Measurements from ENCODE around the gene SDK1. TPM values are rescaled to one million over a fixed set of nuclear protein-coding genes. Genes with fewer than 3 reads are reported as not detected.

Gene SDK1
- total RNA-seq, 1 experiment from 2014 or later: 9.3 TPM

DNA sequence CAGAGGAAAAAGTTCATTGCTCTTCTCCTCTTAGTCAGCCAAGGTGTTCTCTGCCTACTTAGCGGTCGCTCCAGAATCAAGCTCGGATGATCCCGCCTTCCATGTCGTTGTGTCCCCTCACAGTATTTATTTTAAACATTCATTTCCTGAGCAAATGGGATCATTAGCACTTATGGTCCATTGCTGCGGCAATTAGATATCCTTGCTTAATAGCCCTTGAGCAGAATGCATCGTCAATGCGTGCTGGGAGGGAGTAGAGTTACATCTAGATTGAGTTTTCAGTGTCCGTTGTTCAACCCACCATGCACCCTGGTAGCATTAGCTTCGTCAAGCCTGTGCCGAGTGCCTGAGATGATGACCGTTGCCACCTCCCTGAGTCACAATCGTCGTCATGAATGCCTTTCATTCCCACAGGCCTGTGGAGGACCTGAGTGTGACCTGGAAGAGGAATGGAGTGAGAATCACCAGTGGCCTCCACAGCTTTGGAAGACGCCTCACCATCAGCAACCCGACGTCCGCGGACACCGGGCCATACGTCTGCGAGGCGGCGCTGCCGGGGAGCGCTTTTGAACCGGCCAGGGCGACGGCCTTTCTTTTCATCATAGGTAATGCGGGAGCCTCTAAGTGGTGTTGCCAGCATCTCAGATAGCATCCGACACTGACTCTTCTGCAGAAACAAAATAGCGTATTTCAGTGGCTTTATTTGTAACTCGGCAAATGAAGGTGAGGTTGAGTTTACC is 650.4 kb downstream of the SDK1 start:
- H3K4me1 Mint-ChIP-seq: no peaks in the 10 kb centered on the region
- DNase-seq (ENCODE audit: low spot score) (no peak), ATAC-seq (no peak)
- POLR2A ChIA-PET: no interaction called here
- H3K27me3 Mint-ChIP-seq (ENCODE audit: low read depth): no peaks in the 10 kb centered on the region
- no peak overlapping the region for H3K27ac Mint-ChIP-seq
- no peak overlapping the region for H3K4me3 Mint-ChIP-seq
- H3K9me3 Mint-ChIP-seq: no peaks in the 10 kb centered on the region; the same call in 1 of the 2 replicates
- TF ChIP-seq CREM (CRISPR knock-in tag; IDR thresholded peaks at IDR 0.05): no peak
- TF ChIP-seq, protein P1, sequence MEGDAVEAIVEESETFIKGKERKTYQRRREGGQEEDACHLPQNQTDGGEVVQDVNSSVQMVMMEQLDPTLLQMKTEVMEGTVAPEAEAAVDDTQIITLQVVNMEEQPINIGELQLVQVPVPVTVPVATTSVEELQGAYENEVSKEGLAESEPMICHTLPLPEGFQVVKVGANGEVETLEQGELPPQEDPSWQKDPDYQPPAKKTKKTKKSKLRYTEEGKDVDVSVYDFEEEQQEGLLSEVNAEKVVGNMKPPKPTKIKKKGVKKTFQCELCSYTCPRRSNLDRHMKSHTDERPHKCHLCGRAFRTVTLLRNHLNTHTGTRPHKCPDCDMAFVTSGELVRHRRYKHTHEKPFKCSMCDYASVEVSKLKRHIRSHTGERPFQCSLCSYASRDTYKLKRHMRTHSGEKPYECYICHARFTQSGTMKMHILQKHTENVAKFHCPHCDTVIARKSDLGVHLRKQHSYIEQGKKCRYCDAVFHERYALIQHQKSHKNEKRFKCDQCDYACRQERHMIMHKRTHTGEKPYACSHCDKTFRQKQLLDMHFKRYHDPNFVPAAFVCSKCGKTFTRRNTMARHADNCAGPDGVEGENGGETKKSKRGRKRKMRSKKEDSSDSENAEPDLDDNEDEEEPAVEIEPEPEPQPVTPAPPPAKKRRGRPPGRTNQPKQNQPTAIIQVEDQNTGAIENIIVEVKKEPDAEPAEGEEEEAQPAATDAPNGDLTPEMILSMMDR (IDR thresholded peaks at IDR 0.05): no peak
- TF ChIP-seq NR1H2 (CRISPR knock-in tag; IDR thresholded peaks at IDR 0.05): no peak
- TF ChIP-seq, protein P2, sequence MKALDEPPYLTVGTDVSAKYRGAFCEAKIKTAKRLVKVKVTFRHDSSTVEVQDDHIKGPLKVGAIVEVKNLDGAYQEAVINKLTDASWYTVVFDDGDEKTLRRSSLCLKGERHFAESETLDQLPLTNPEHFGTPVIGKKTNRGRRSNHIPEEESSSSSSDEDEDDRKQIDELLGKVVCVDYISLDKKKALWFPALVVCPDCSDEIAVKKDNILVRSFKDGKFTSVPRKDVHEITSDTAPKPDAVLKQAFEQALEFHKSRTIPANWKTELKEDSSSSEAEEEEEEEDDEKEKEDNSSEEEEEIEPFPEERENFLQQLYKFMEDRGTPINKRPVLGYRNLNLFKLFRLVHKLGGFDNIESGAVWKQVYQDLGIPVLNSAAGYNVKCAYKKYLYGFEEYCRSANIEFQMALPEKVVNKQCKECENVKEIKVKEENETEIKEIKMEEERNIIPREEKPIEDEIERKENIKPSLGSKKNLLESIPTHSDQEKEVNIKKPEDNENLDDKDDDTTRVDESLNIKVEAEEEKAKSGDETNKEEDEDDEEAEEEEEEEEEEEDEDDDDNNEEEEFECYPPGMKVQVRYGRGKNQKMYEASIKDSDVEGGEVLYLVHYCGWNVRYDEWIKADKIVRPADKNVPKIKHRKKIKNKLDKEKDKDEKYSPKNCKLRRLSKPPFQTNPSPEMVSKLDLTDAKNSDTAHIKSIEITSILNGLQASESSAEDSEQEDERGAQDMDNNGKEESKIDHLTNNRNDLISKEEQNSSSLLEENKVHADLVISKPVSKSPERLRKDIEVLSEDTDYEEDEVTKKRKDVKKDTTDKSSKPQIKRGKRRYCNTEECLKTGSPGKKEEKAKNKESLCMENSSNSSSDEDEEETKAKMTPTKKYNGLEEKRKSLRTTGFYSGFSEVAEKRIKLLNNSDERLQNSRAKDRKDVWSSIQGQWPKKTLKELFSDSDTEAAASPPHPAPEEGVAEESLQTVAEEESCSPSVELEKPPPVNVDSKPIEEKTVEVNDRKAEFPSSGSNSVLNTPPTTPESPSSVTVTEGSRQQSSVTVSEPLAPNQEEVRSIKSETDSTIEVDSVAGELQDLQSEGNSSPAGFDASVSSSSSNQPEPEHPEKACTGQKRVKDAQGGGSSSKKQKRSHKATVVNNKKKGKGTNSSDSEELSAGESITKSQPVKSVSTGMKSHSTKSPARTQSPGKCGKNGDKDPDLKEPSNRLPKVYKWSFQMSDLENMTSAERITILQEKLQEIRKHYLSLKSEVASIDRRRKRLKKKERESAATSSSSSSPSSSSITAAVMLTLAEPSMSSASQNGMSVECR (CRISPR knock-in tag; IDR thresholded peaks at IDR 0.05; ENCODE audit: borderline replicate concordance): no peak
- TF ChIP-seq ETV6 (CRISPR knock-in tag; IDR thresholded peaks at IDR 0.05): no peak
- no peak for TF ChIP-seq HMGA2 (CRISPR knock-in tag; IDR thresholded peaks at IDR 0.05)
- CTCF ChIA-PET: no interaction called here
- H3K36me3 Mint-ChIP-seq: peaks cover 5% of the 10 kb centered on the region; the same call in 1 of the 2 replicates

DNA sequence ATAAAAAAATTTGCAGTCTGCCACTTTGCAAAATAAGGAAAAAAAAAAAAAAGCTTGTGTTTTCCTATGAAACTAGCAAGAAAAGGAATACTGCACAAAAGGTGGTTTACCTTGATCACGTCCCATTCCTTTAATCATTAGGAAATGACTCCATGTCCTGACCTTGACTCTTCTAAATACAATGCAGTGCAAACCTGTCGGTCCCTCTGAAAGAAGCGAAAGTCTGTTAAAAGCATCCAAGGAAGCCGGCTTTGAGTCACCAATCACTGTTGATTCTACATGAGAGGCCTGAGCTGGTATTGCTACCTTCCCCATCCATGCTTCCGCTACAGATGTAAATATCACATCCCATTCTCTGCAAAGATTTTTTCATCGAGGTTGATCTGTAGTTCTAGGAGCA is 652.1 kb downstream of the SDK1 start:
- no peaks in the 10 kb centered on the region; the same call in 1 of the 2 replicates for H3K9me3 Mint-ChIP-seq
- H3K27ac Mint-ChIP-seq: no peak overlapping the region
- no peaks in the 10 kb centered on the region for H3K27me3 Mint-ChIP-seq (ENCODE audit: low read depth)
- no peak overlapping the region for H3K4me3 Mint-ChIP-seq
- ChIA-PET POLR2A (interaction anchor here (0.7 kb wide), 1 partner anchor 28 kb away, joined by 3 read pairs; no protein-coding TSS in a partner anchor), CTCF (no interaction called here)
- no peak for ATAC-seq
- DNase-seq (ENCODE audit: low spot score): no peak
- H3K4me1 Mint-ChIP-seq: no peaks in the 10 kb centered on the region
- H3K36me3 Mint-ChIP-seq: peaks cover 5% of the 10 kb centered on the region; the same call in 1 of the 2 replicates
- TF ChIP-seq, protein P3, sequence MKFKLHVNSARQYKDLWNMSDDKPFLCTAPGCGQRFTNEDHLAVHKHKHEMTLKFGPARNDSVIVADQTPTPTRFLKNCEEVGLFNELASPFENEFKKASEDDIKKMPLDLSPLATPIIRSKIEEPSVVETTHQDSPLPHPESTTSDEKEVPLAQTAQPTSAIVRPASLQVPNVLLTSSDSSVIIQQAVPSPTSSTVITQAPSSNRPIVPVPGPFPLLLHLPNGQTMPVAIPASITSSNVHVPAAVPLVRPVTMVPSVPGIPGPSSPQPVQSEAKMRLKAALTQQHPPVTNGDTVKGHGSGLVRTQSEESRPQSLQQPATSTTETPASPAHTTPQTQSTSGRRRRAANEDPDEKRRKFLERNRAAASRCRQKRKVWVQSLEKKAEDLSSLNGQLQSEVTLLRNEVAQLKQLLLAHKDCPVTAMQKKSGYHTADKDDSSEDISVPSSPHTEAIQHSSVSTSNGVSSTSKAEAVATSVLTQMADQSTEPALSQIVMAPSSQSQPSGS (CRISPR knock-in tag; IDR thresholded peaks at IDR 0.05; ENCODE audit: borderline replicate concordance, low read depth): no peak
- no peak for TF ChIP-seq TP53 (CRISPR knock-in tag; IDR thresholded peaks at IDR 0.05)
- no peak for TF ChIP-seq NR1H2 (CRISPR knock-in tag; IDR thresholded peaks at IDR 0.05)
- TF ChIP-seq MYBL2 (CRISPR knock-in tag; IDR thresholded peaks at IDR 0.05): no peak
- TF ChIP-seq, protein P4, sequence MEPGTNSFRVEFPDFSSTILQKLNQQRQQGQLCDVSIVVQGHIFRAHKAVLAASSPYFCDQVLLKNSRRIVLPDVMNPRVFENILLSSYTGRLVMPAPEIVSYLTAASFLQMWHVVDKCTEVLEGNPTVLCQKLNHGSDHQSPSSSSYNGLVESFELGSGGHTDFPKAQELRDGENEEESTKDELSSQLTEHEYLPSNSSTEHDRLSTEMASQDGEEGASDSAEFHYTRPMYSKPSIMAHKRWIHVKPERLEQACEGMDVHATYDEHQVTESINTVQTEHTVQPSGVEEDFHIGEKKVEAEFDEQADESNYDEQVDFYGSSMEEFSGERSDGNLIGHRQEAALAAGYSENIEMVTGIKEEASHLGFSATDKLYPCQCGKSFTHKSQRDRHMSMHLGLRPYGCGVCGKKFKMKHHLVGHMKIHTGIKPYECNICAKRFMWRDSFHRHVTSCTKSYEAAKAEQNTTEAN (CRISPR knock-in tag; IDR thresholded peaks at IDR 0.05): no peak

DNA sequence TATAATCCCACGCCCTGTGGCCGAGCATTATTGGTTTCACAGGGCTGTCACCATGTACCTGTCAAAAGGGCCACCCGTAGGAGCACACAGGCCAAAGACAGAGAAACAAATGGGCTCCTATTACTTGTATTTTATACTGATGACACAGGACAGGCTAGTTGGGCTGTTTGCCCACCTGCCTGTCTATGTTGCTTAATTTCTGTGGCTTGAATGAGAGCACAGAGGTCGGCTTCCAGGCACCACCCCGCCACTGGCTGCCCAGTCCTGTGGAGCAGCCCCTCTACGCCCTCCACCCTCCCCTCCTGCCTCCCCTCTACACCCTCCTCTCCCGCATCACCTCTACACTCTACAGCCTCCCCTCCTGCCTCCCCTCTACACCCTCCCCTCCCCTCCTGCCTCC is 652.9 kb downstream of the SDK1 start:
- no peak for ATAC-seq
- TF ChIP-seq JUN (CRISPR knock-in tag; IDR thresholded peaks at IDR 0.05) (no peak), ZNF416 (CRISPR knock-in tag; IDR thresholded peaks at IDR 0.05) (no peak), SP1 (CRISPR knock-in tag; conservative IDR thresholded peaks at IDR 0.05) (no peak), NFATC4 (CRISPR knock-in tag; IDR thresholded peaks at IDR 0.05) (no peak), ETV6 (CRISPR knock-in tag; IDR thresholded peaks at IDR 0.05) (no peak), GABPB1 (CRISPR knock-in tag; IDR thresholded peaks at IDR 0.05) (no peak)
- TF ChIP-seq, protein P5, sequence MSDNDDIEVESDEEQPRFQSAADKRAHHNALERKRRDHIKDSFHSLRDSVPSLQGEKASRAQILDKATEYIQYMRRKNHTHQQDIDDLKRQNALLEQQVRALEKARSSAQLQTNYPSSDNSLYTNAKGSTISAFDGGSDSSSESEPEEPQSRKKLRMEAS (CRISPR knock-in tag; IDR thresholded peaks at IDR 0.05): no peak
- TF ChIP-seq, protein P1 (IDR thresholded peaks at IDR 0.05): no peak
- TF ChIP-seq, protein P6, sequence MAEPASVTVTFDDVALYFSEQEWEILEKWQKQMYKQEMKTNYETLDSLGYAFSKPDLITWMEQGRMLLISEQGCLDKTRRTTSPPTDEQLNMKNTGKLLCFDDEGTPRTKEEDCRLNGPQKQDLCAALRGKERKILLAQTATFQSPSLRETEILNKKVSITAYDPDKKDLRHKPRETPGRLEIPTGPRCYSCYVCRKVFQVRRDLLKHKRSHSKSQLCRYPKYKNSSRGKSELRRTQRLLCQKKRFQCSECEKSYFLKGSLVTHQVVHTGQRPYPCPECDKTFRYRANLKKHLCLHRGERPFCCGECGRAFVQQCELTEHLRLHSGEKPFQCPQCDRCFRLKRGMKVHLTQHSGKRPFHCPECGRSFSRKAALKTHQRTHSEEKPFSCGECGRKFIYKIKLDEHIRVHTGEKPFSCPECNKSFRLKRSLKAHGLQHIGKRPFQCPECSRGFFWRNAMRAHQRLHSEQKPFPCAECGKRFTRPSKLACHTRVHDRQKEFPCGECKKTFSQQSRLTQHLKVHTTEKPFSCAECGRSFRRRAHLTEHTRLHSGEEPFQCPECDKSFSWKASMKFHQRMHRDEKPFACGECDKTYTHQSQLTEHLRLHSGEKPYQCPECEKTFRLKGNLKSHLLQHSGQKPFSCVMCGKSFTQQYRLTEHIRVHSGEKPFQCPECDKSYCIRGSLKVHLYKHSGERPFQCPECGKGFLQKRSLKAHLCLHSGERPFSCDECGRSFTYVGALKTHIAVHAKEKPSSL (CRISPR knock-in tag; conservative IDR thresholded peaks at IDR 0.05): no peak

More for the DNA sequence above, 652.9 kb downstream of the SDK1 start:
- H3K4me3 Mint-ChIP-seq: no peak overlapping the region
- no peak overlapping the region for H3K27ac Mint-ChIP-seq
- no peaks in the 10 kb centered on the region; the same call in 1 of the 2 replicates for H3K9me3 Mint-ChIP-seq
- ChIA-PET POLR2A (no interaction called here), CTCF (no interaction called here)
- peaks cover 5% of the 10 kb centered on the region; the same call in 1 of the 2 replicates for H3K36me3 Mint-ChIP-seq
- no peaks in the 10 kb centered on the region for H3K27me3 Mint-ChIP-seq (ENCODE audit: low read depth)
- DNase-seq (ENCODE audit: low spot score): no peak
- no peaks in the 10 kb centered on the region for H3K4me1 Mint-ChIP-seq

Measured in WTC11 (cell line).